HepG2 (cell line): ENCODE results near the gene CHPF. TPM values are rescaled to one million over a fixed set of nuclear protein-coding genes. Genes with fewer than 3 reads are reported as not detected.

ENCODE experiments used
- CC2D1A ChIP-seq: sonication (generic); formaldehyde crosslinking; IDR thresholded peaks from 2 replicates; pipeline ENCODE4 v1.8.1; 2023; ENCODE audit warnings: mild to moderate bottlenecking, missing genetic modification reagents
- NR1H2 ChIP-seq: sonication (generic); formaldehyde crosslinking; IDR thresholded peaks from 2 replicates; pipeline ENCODE4 v1.8.1; 2022; ENCODE audit warnings: low read depth, missing genetic modification reagents, borderline replicate concordance
- PCBP2 ChIP-seq: fragments of 200-400 bp; formaldehyde crosslinking; optimal IDR thresholded peaks from 2 replicates; pipeline ENCODE3; 2018; ENCODE audit warnings: low read length, low read depth; ENCODE audit not compliant: poor library complexity, severe bottlenecking
- RCOR2 ChIP-seq: IDR thresholded peaks from 2 replicates; pipeline ENCODE4 v1.6.1; 2016; ENCODE audit warnings: missing biosample characterization, missing genetic modification reagents
- SMAD9 ChIP-seq: sonication (generic); formaldehyde crosslinking; IDR thresholded peaks from 2 replicates; pipeline ENCODE4 v1.5.1; 2020; ENCODE audit warnings: mild to moderate bottlenecking, missing genetic modification reagents
- SNAI1 ChIP-seq: sonication (generic); formaldehyde crosslinking; IDR thresholded peaks from 2 replicates; pipeline ENCODE4 v1.5.0; 2020; ENCODE audit warnings: mild to moderate bottlenecking, missing genetic modification reagents, borderline replicate concordance
- SOX6 ChIP-seq, 2 experiments: fragments of 450-650 bp in 1 of 2; sonication (generic) in 1 of 2; formaldehyde crosslinking in 1 of 2; IDR thresholded peaks; 2 replicates each; pipeline versions ENCODE4 v1.4.0 to v1.6.1; 2017 to 2020; ENCODE audit warnings: antibody characterized with exemption in 1 of 2, mild to moderate bottlenecking in 1 of 2, missing genetic modification reagents in 1 of 2
- TCF12 ChIP-seq, 2 experiments: fragments of 450-650 bp in 1 of 2; sonication (generic) in 1 of 2; formaldehyde crosslinking in 1 of 2; IDR thresholded peaks; 2 replicates each; pipeline versions ENCODE4 v1.6.1 to v1.8.0; 2017 to 2022; ENCODE audit warnings: antibody characterized with exemption in 1 of 2, mild to moderate bottlenecking in 1 of 2, missing genetic modification reagents in 1 of 2, moderate library complexity in 1 of 2
- U2AF2 ChIP-seq: fragments of 200-400 bp; formaldehyde crosslinking; IDR thresholded peaks from 2 replicates; pipeline ENCODE4 v1.6.1; 2017; ENCODE audit warnings: low read depth, mild to moderate bottlenecking, low read length
- ZNF12 ChIP-seq: sonication (generic); formaldehyde crosslinking; IDR thresholded peaks from 2 replicates; pipeline ENCODE4 v1.5.0; 2020; ENCODE audit warnings: missing genetic modification reagents
- ZNF331 ChIP-seq: sonication (generic); formaldehyde crosslinking; IDR thresholded peaks from 2 replicates; pipeline ENCODE4 v1.4.0; 2020; ENCODE audit warnings: missing genetic modification reagents
- ZNF432 ChIP-seq: sonication (generic); formaldehyde crosslinking; IDR thresholded peaks from 2 replicates; pipeline ENCODE4 v1.5.0; 2020; ENCODE audit warnings: missing genetic modification reagents, mild to moderate bottlenecking, borderline replicate concordance
- ZNF44 ChIP-seq: sonication (generic); formaldehyde crosslinking; IDR thresholded peaks from 2 replicates; pipeline ENCODE4 v1.5.1; 2020; ENCODE audit warnings: mild to moderate bottlenecking, missing genetic modification reagents
- ZNF484 ChIP-seq: sonication (generic); formaldehyde crosslinking; IDR thresholded peaks from 2 replicates; pipeline ENCODE4 v1.5.1; 2020; ENCODE audit warnings: mild to moderate bottlenecking, low read depth, missing genetic modification reagents, borderline replicate concordance
- ZNF530 ChIP-seq: sonication (generic); formaldehyde crosslinking; IDR thresholded peaks from 2 replicates; pipeline ENCODE4 v1.5.0; 2020; ENCODE audit warnings: low read depth, mild to moderate bottlenecking, missing genetic modification reagents
- polyA plus RNA-seq, 8 experiments: library from polyadenylated mRNA; depleted of rRNA in 3 of 8; stranded (reverse) in 7 of 8; unstranded in 1 of 8; fragments of >200 nt; fragmentation: Illumina TruSeq in 4 of 8; extraction: Trizol in 4 of 8; gene quantifications; 2 replicates each; pipeline versions ENCODE4 v1.2.1 to v1.2.3, GENCODE V29; 2011 to 2016; ENCODE audit warnings: low read depth in 4 of 8, missing spikeins in 1 of 8, mixed read lengths in 1 of 8; ENCODE audit not compliant: insufficient read depth in 1 of 8
- total RNA-seq, 5 experiments: library from RNA; depleted of rRNA; stranded (reverse); fragments of >200 nt; fragmentation: Illumina TruSeq; extraction: Trizol; gene quantifications; 2 replicates each; pipeline ENCODE4 v1.2.3, GENCODE V29; 2016; ENCODE audit warnings: low read depth in 1 of 5
- TF ChIP-seq, protein P1 (sequence below): sonication (generic); formaldehyde crosslinking; IDR thresholded peaks from 2 replicates; pipeline ENCODE4 v1.9.0; 2021; ENCODE audit warnings: missing genetic modification reagents, borderline replicate concordance
- TF ChIP-seq, protein P2 (sequence below): sonication (generic); formaldehyde crosslinking; IDR thresholded peaks from 2 replicates; pipeline ENCODE4 v1.4.0; 2020; ENCODE audit warnings: missing genetic modification reagents
- TF ChIP-seq, protein P3 (sequence below): sonication (generic); formaldehyde crosslinking; IDR thresholded peaks from 2 replicates; pipeline ENCODE4 v1.4.0; 2020; ENCODE audit warnings: mild to moderate bottlenecking, missing genetic modification reagents, borderline replicate concordance

The CHPF gene
- total and polyA plus RNA-seq, 2 of the 13 experiments (the other 11 are each of a cell fraction or from before 2014, with no cell fraction given), result 79.6 to 111 TPM

DNA sequence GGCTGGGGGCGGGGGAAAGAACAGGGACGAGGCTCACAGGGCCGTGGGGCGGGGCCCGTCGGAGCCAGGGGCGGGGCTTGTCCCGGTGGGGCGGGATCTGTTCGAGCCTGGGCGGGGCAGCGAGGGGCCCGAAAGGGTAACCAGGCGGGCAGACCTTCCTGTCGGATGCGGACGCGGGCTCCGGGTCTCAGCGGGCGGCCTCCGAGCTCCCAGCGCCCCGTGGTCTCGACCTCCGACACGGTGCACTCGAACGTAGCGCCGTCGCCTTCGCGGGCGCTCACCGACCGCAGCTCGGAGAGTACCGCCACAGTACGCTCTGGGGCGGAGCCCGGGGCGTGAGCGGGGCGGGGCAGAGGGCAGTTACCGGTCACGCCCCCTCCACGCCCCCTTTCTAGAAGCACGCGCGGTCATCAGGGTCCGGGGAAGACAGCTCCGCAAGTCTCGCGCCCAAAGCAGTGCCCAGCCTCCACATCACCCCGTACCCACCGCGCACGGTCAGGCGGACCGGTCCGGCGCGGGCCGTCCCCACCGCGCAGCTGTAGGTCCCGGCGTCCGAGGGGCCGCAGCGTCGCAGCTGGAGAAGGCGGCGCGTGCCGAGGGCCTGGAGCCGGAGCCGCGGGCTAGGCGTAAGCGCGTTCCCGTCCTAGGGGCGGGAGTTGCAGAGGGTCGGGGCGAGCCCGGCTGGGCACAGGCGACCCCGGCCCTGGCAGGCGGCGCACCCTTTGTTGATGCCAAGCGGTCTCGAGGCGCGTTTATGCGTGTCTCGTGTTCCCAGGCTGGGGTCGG lies 9.0 kb upstream of the CHPF start (continued):
- TF ChIP-seq ZNF432 (CRISPR knock-in tag) (peak; percentile 89; the same call in 1 of the 2 replicates), ZNF530 (CRISPR knock-in tag) (no peak), RCOR2 (CRISPR knock-in tag) (no peak), U2AF2 (no peak), TCF12 (IDR thresholded peaks at IDR 0.05) (no peak), TCF12 (CRISPR knock-in tag; IDR thresholded peaks at IDR 0.05) (no peak), SOX6 (IDR thresholded peaks at IDR 0.05) (no peak), SOX6 (CRISPR knock-in tag; IDR thresholded peaks at IDR 0.05) (peak; percentile 68), ZNF12 (CRISPR knock-in tag) (peak; percentile 18; the same call in 1 of the 2 replicates), CC2D1A (no peak), ZNF331 (CRISPR knock-in tag) (no peak; the same call in 1 of the 2 replicates), SMAD9 (CRISPR knock-in tag) (no peak), SNAI1 (peak; percentile 92; the same call in 1 of the 2 replicates), ZNF484 (no peak), NR1H2 (CRISPR knock-in tag) (no peak), PCBP2 (no peak), ZNF44 (CRISPR knock-in tag) (peak; percentile 47; the same call in 1 of the 2 replicates)
- TF ChIP-seq, protein P1, sequence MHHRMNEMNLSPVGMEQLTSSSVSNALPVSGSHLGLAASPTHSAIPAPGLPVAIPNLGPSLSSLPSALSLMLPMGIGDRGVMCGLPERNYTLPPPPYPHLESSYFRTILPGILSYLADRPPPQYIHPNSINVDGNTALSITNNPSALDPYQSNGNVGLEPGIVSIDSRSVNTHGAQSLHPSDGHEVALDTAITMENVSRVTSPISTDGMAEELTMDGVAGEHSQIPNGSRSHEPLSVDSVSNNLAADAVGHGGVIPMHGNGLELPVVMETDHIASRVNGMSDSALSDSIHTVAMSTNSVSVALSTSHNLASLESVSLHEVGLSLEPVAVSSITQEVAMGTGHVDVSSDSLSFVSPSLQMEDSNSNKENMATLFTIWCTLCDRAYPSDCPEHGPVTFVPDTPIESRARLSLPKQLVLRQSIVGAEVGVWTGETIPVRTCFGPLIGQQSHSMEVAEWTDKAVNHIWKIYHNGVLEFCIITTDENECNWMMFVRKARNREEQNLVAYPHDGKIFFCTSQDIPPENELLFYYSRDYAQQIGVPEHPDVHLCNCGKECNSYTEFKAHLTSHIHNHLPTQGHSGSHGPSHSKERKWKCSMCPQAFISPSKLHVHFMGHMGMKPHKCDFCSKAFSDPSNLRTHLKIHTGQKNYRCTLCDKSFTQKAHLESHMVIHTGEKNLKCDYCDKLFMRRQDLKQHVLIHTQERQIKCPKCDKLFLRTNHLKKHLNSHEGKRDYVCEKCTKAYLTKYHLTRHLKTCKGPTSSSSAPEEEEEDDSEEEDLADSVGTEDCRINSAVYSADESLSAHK, result 0 out of 2 replicates have a peak, but pooled peaks have one; percentile 64
- TF ChIP-seq, protein P2, sequence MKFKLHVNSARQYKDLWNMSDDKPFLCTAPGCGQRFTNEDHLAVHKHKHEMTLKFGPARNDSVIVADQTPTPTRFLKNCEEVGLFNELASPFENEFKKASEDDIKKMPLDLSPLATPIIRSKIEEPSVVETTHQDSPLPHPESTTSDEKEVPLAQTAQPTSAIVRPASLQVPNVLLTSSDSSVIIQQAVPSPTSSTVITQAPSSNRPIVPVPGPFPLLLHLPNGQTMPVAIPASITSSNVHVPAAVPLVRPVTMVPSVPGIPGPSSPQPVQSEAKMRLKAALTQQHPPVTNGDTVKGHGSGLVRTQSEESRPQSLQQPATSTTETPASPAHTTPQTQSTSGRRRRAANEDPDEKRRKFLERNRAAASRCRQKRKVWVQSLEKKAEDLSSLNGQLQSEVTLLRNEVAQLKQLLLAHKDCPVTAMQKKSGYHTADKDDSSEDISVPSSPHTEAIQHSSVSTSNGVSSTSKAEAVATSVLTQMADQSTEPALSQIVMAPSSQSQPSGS (CRISPR knock-in tag), result 0 out of 2 replicates have a peak, but pooled peaks have one; percentile 18
- TF ChIP-seq, protein P3, sequence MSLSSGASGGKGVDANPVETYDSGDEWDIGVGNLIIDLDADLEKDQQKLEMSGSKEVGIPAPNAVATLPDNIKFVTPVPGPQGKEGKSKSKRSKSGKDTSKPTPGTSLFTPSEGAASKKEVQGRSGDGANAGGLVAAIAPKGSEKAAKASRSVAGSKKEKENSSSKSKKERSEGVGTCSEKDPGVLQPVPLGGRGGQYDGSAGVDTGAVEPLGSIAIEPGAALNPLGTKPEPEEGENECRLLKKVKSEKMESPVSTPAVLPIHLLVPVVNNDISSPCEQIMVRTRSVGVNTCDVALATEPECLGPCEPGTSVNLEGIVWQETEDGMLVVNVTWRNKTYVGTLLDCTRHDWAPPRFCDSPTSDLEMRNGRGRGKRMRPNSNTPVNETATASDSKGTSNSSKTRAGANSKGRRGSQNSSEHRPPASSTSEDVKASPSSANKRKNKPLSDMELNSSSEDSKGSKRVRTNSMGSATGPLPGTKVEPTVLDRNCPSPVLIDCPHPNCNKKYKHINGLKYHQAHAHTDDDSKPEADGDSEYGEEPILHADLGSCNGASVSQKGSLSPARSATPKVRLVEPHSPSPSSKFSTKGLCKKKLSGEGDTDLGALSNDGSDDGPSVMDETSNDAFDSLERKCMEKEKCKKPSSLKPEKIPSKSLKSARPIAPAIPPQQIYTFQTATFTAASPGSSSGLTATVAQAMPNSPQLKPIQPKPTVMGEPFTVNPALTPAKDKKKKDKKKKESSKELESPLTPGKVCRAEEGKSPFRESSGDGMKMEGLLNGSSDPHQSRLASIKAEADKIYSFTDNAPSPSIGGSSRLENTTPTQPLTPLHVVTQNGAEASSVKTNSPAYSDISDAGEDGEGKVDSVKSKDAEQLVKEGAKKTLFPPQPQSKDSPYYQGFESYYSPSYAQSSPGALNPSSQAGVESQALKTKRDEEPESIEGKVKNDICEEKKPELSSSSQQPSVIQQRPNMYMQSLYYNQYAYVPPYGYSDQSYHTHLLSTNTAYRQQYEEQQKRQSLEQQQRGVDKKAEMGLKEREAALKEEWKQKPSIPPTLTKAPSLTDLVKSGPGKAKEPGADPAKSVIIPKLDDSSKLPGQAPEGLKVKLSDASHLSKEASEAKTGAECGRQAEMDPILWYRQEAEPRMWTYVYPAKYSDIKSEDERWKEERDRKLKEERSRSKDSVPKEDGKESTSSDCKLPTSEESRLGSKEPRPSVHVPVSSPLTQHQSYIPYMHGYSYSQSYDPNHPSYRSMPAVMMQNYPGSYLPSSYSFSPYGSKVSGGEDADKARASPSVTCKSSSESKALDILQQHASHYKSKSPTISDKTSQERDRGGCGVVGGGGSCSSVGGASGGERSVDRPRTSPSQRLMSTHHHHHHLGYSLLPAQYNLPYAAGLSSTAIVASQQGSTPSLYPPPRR, result peak; percentile 61
